Stomach (tissue), 4 donors: ENCODE data around the gene EIF4A3.

Experiments used
- EP300 ChIP-seq: sonication (generic); formaldehyde crosslinking; IDR thresholded peaks from one replicate; pipeline ENCODE4 v1.6.1; 2017; ENCODE audit warnings: antibody characterized with exemption
- POLR2A ChIP-seq, 4 donors: fragments of 450-650 bp; IDR thresholded peaks; one replicate each; pipeline ENCODE4 v1.6.1; 2016; ENCODE audit warnings: antibody characterized with exemption in 4 of 4, control low read depth in 2 of 4, mild to moderate bottlenecking in 1 of 4, moderate library complexity in 1 of 4
- POLR2AphosphoS5 ChIP-seq, 3 donors: sonication (generic); formaldehyde crosslinking; IDR thresholded peaks; one replicate each; pipeline ENCODE4 v1.6.1; 2016; ENCODE audit warnings: antibody characterized with exemption in 3 of 3
- TF ChIP-seq, protein P1 (sequence below), 7 experiments: fragments of 450-650 bp in 4 of 7; fragments of 200-600 bp in 3 of 7; sonication (generic) in 3 of 7; IDR thresholded peaks; one replicate each; pipeline ENCODE4 v1.5.1; 2016 to 2019; ENCODE audit warnings: antibody characterized with exemption in 7 of 7, control low read depth in 2 of 7, mild to moderate bottlenecking in 1 of 7

DNA sequence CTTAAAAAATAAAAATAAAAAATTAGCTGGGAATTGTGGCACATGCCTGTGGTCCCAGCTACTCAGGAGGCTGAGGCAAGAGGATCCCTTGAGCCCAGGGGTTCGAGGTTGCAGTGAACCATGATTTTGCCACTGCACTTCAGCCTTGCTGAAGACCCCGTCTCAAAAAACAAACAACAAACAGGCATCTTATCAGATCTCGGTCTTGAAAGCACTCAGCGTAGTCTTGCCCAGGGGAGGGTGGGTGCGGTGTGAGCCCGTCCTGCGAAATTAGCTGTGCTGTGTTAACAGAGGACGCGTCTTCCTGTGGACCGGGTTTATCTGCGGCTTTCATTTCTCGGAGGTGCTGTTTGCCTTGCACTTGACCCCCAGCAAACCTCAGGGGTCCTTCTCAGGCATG lies 40.2 kb downstream of the EIF4A3 start:
- TF ChIP-seq, protein P1, sequence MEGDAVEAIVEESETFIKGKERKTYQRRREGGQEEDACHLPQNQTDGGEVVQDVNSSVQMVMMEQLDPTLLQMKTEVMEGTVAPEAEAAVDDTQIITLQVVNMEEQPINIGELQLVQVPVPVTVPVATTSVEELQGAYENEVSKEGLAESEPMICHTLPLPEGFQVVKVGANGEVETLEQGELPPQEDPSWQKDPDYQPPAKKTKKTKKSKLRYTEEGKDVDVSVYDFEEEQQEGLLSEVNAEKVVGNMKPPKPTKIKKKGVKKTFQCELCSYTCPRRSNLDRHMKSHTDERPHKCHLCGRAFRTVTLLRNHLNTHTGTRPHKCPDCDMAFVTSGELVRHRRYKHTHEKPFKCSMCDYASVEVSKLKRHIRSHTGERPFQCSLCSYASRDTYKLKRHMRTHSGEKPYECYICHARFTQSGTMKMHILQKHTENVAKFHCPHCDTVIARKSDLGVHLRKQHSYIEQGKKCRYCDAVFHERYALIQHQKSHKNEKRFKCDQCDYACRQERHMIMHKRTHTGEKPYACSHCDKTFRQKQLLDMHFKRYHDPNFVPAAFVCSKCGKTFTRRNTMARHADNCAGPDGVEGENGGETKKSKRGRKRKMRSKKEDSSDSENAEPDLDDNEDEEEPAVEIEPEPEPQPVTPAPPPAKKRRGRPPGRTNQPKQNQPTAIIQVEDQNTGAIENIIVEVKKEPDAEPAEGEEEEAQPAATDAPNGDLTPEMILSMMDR (IDR thresholded peaks at IDR 0.05) = no peak
- no peak for TF ChIP-seq POLR2A (IDR thresholded peaks at IDR 0.05)
- no peak for TF ChIP-seq POLR2AphosphoS5 (IDR thresholded peaks at IDR 0.05)
- TF ChIP-seq EP300 = no peak
